ENCODE results near the gene MCCD1.
"Not testable (repeated sequence)": the region's sequence is repeated elsewhere in the genome, so short reads cannot be mapped to it uniquely, and the experiment has no call there.

The MCCD1 gene

DNA sequence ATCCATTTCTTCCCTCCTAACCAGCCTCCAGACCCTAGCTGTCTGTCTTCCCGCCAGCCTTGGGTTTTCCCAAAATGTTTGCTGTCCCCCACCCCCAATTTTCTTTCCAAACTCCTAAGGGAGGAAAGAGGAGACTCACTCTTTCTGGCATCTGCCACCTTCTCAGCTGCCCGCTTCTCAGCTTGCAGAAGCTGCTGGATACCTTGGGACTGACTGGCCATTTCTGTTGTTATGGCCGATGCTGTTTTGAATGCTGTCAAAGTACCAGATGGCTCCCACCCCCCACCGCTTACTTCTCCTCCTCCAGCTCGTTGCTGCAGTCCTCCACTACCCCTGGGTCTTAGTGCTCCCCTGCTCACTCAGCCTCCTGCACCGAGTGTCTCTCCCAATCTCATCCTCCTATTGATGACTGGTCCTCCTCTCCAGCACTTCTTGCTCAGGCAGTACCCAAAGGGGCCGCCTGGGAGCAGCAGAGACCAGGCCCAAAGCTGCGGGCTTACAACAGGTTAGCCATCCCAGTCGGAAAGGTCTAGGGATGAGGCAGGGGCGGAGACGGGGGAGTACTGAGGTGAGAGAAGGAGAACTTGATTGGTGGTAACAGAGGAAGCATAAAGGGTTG is 17.7 kb downstream of the MCCD1 start, which contains the start of gene ATP6V1G2:
ATP6V1G2 (minus strand) TSS at position 270 of the 619 bp plus-strand sequence; CDS start at position 221, 49 bp downstream.
- DNase-seq (ENCODE audit: low spot score), result peak; percentile 94
- Histone ChIP-seq H3K27ac (peak within 1 kb of the TSS; percentile 77 to 83), H3K4me3 (peak within 1 kb of the TSS; percentile 65)
- TF ChIP-seq, protein P1, sequence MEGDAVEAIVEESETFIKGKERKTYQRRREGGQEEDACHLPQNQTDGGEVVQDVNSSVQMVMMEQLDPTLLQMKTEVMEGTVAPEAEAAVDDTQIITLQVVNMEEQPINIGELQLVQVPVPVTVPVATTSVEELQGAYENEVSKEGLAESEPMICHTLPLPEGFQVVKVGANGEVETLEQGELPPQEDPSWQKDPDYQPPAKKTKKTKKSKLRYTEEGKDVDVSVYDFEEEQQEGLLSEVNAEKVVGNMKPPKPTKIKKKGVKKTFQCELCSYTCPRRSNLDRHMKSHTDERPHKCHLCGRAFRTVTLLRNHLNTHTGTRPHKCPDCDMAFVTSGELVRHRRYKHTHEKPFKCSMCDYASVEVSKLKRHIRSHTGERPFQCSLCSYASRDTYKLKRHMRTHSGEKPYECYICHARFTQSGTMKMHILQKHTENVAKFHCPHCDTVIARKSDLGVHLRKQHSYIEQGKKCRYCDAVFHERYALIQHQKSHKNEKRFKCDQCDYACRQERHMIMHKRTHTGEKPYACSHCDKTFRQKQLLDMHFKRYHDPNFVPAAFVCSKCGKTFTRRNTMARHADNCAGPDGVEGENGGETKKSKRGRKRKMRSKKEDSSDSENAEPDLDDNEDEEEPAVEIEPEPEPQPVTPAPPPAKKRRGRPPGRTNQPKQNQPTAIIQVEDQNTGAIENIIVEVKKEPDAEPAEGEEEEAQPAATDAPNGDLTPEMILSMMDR (IDR thresholded peaks at IDR 0.05), result peak; percentile 97

DNA sequence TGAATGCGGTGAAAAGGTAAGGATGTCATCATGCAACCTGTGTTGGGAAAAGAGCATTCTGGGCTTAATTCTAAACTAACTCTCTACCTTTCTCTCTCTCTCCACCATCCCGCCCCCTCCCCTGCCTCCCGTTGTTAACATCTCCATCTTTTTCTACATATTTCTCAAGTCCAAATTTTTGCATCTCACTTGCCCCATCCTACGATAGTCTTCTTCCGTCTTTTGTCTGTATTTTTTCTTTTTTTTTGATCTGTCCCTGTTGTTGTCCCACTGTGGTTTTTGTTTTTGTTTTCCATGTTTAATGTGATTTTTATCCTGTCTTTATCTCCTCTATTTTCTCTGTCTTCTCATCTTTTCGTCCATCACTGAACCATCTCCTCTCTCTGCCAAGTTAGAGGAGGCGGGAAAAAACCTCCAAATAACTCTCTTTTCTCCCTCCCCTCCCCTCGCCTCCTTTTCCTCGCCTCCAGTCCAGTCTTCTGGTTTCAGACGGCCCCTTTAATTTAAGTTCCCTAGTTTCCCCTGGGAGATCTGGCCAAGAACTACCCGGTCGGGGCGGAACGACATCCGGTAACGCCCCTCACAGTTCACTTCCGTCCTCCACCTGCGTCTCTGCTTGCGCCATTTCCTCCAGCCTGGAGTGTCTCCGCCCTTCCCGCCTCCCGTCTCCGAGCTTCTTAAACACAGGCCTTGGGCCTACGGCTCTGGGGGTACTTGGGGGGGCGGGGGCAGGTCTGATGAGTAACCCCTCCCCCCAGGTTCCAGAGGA is 18.4 kb downstream of the MCCD1 start, which contains the start of gene NFKBIL1:
NFKBIL1 (plus strand) TSS at position 651 of the 769 bp plus-strand sequence; CDS start at position 738, 87 bp downstream.
- TF ChIP-seq, protein P1 (IDR thresholded peaks at IDR 0.05), result no peak
- peak; percentile 98 for DNase-seq (ENCODE audit: low spot score)
- H3K4me3 ChIP-seq, result peak within 1 kb of the TSS; percentile 65
- peak within 1 kb of the TSS; percentile 77 to 83 for H3K27ac ChIP-seq

DNA sequence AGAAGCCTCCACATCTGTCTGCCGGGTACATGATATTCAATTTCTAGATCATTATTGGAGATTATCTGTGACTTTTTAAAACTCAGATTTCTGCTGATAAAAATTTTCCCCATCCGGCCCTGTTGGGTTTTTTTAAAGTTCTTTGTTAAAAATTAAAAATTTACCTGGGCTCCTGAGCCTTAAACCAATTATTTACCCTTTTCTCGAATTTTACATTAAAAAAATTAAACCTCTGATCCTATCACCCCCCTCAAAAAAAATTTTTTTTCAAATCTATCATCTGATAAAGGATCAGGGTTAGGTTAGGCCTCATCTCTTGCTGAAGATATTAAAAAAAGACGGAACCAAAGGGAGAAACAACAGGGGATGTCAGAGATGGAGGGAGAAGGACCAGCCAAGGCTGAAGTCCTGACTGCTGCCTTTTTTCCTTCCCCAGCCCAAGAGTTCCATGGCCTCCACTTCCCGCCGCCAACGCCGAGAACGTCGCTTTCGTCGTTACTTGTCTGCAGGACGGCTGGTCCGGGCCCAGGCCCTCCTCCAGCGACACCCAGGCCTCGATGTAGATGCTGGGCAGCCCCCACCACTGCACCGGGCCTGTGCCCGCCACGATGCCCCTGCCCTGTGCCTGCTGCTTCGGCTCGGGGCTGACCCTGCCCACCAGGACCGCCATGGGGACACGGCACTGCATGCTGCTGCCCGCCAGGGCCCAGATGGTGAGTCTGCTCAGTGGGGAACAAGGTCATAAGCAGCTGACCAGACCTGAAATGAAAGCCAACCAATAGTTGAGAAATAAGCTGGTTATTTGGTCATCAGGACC is 19.2 kb downstream of the MCCD1 start:
- no peak for DNase-seq (ENCODE audit: low spot score)
- H3K27ac ChIP-seq, result peak overlapping the region; percentile 77 to 83
- TF ChIP-seq, protein P1 (IDR thresholded peaks at IDR 0.05), result no peak
- H3K4me3 ChIP-seq, result peak overlapping the region; percentile 65

DNA sequence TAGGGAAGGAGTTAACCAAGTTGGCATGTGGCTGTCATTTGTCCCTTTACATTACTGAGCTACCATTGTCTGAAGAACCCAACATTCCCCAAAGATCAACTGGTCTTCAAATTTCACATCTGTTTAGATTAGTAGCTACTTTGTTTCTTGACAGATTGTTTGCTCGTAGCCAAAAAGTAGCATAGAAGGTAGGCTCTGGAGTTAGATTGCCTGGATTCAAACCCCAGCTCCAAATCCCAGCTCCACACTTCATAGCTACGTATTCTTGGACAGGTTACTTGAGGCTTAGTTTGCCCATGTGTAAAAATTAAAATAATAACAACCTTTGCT is 19.7 kb downstream of the MCCD1 start:
- H3K4me3 ChIP-seq, result peak overlapping the region; percentile 65
- TF ChIP-seq, protein P1 (IDR thresholded peaks at IDR 0.05), result no peak
- peak overlapping the region; percentile 77 to 83 for H3K27ac ChIP-seq
- DNase-seq (ENCODE audit: low spot score), result no peak

DNA sequence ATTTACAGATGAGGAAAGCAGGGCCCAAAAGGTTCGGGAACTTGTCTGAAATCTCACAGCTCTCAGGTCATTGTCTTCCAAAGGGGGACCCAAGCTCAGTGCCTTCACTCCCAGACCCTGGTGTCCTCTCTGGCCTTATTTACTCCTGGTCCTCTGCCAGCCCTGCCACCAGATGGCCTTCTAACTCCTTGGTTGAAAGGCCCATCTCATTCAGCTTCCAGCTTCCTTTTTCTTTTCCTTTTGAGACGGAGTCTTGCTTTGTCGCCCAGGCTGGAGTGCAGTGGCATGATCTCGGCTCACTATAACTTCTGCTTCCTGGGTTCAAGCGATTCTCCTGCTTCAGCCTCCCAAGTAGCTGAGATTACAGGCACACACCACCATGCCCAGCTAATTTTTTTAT is 22.6 kb downstream of the MCCD1 start:
- not testable (repeated sequence) for H3K4me3 ChIP-seq; DNase-seq (ENCODE audit: low spot score); H3K27ac ChIP-seq

DNA sequence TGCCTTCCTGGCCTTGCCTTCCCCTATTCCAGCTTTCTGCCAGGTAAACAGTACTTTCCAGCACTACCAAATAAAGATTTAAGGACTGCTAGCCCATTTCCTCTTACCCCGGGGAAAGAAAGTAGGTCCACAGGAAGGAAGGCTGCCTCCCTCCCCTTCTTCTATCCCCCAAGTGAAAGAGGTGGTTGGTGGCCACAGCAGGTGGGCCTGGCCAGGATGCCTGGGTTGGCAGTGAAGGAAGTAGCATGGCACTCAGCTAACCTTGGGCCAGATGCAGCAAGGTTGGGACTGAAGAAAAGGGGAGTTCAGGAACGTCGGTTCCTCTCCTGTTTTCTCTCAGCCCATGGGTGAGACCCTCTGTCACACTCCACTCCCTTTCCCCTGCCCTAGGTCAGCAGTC is 27.5 kb downstream of the MCCD1 start:
- TF ChIP-seq, protein P1 (IDR thresholded peaks at IDR 0.05), result no peak
- DNase-seq (ENCODE audit: low spot score), result no peak
- Histone ChIP-seq H3K27ac (no peak overlapping the region), H3K4me3 (no peak overlapping the region)

All from coronary artery (tissue), 2 donors.